Astrocyte (in vitro differentiated cells and primary cell): ENCODE measurements around the gene CISD1. TPM values are rescaled to one million over a fixed set of nuclear protein-coding genes. Genes with fewer than 3 reads are reported as not detected.
A peak's percentile ranks its signal among the peaks of the same experiment; 100 is the strongest.

Experiments
- DNase-seq: peaks from one replicate; pipeline ENCODE4 v3.0.0-alpha.2; 2010; ENCODE audit warnings: low read depth
- FAIRE-seq: peaks from 2 replicates; lab custom pipeline; 2011; peaks lifted over from hg19 to GRCh38; lab: Jason Lieb, UNC
- H2AFZ ChIP-seq: 2 replicates; pipeline ENCODE4 v1.6.0; 2012; ENCODE audit warnings: low read depth, low read length, inconsistent platforms
- H3K27ac ChIP-seq: 2 replicates; pipeline ENCODE4 v1.5.1; 2011; ENCODE audit warnings: low read depth, low read length, inconsistent platforms
- H3K27me3 ChIP-seq: 2 replicates; pipeline ENCODE4 v1.6.0; 2011; ENCODE audit warnings: low read length, inconsistent platforms; ENCODE audit not compliant: insufficient read depth
- H3K36me3 ChIP-seq: 2 replicates; pipeline ENCODE4 v1.5.1; 2011; ENCODE audit warnings: low read length, inconsistent platforms; ENCODE audit not compliant: insufficient read depth
- H3K4me1 ChIP-seq: 2 replicates; pipeline ENCODE4 v1.5.1; 2011; ENCODE audit warnings: low read length, inconsistent platforms; ENCODE audit not compliant: insufficient read depth
- H3K4me2 ChIP-seq: 2 replicates; pipeline ENCODE4 v1.6.0; 2012; ENCODE audit warnings: low read length, inconsistent platforms
- H3K4me3 ChIP-seq: 2 replicates; pipeline ENCODE4 v1.5.1; 2011; ENCODE audit warnings: low read depth, mild to moderate bottlenecking, low read length, inconsistent platforms; ENCODE audit not compliant: insufficient read depth
- H3K79me2 ChIP-seq: 2 replicates; pipeline ENCODE4 v1.6.0; 2012; ENCODE audit warnings: mild to moderate bottlenecking, low read length, inconsistent platforms; ENCODE audit not compliant: insufficient read depth
- H3K9ac ChIP-seq: 2 replicates; pipeline ENCODE4 v1.6.0; 2012; ENCODE audit warnings: mild to moderate bottlenecking, low read length, inconsistent platforms
- H3K9me3 ChIP-seq: 2 replicates; pipeline ENCODE4 v1.5.1; 2012; ENCODE audit warnings: low read depth, mild to moderate bottlenecking, low read length, inconsistent platforms; ENCODE audit not compliant: insufficient read depth
- H4K20me1 ChIP-seq: 2 replicates; pipeline ENCODE4 v1.6.0; 2012; ENCODE audit warnings: low read length, inconsistent platforms; ENCODE audit not compliant: insufficient read depth
- H3K27ac Mint-ChIP-seq: one replicate; pipeline ENCODE4 v1.8.0; 2021; ENCODE audit warnings: mild to moderate bottlenecking, mixed read lengths; ENCODE audit not compliant: unreplicated experiment
- H3K27me3 Mint-ChIP-seq: one replicate; pipeline ENCODE4 v1.8.0; 2021; ENCODE audit warnings: low read depth, mixed read lengths; ENCODE audit not compliant: unreplicated experiment
- H3K36me3 Mint-ChIP-seq: one replicate; pipeline ENCODE4 v1.8.0; 2021; ENCODE audit warnings: low read depth, mixed read lengths; ENCODE audit not compliant: unreplicated experiment
- H3K4me1 Mint-ChIP-seq: one replicate; pipeline ENCODE4 v1.8.0; 2021; ENCODE audit warnings: low read depth, mixed read lengths; ENCODE audit not compliant: unreplicated experiment
- H3K4me3 Mint-ChIP-seq: one replicate; pipeline ENCODE4 v1.8.0; 2021; ENCODE audit warnings: mild to moderate bottlenecking, moderate library complexity, mixed read lengths; ENCODE audit not compliant: unreplicated experiment
- H3K9me3 Mint-ChIP-seq: one replicate; pipeline ENCODE4 v1.8.0; 2021; ENCODE audit warnings: mild to moderate bottlenecking, mixed read lengths; ENCODE audit not compliant: unreplicated experiment
- EZH2 ChIP-seq: IDR thresholded peaks from 2 replicates; pipeline ENCODE4 v1.6.1; 2012; ENCODE audit warnings: mild to moderate bottlenecking, low read length, inconsistent platforms; ENCODE audit not compliant: insufficient read depth
- total RNA-seq: library from RNA; stranded (reverse); gene quantifications from 2 replicates; pipeline ENCODE4 v1.2.1, GENCODE V29; 2021
- TF ChIP-seq, protein P1 (sequence below): IDR thresholded peaks from 2 replicates; pipeline ENCODE4 v1.5.1; 2011; ENCODE audit warnings: low read depth, mild to moderate bottlenecking, inconsistent platforms, low read length, moderate library complexity; ENCODE audit not compliant: insufficient read depth

The CISD1 gene
- total RNA-seq, 1 donor from 2014 or later: 36.3 TPM

DNA sequence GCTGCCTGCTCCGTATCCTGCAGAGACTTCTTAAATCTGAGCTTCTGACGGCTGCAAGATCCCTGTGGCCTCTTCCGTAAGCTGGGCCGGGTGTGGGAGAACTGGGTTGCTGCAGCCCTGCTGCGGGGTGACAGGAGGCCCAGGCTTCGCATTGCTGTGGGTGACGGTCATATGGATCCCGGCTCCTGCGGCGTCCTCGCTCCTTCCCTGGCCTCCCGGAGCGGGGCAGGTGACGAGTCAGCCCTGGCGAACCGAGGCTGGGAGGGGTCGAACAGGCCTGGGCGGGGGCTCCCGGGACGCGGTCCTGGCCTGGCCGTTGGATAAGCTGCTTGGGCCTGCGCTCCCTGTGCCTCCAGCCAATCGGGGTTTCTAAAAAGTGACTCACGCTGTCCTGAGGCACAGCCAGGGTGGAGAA is 58.0 kb downstream of the CISD1 start:
- H3K27ac Mint-ChIP-seq: no peak overlapping the region
- DNase-seq (peak; percentile 39), FAIRE-seq (no peak)
- H3K4me1 Mint-ChIP-seq: peaks cover 5% of the 10 kb centered on the region
- H3K4me2 ChIP-seq: peak overlapping the region; percentile 75
- no peak overlapping the region for H3K4me3 Mint-ChIP-seq
- H3K9ac ChIP-seq: peak overlapping the region; percentile 6
- TF ChIP-seq, protein P1, sequence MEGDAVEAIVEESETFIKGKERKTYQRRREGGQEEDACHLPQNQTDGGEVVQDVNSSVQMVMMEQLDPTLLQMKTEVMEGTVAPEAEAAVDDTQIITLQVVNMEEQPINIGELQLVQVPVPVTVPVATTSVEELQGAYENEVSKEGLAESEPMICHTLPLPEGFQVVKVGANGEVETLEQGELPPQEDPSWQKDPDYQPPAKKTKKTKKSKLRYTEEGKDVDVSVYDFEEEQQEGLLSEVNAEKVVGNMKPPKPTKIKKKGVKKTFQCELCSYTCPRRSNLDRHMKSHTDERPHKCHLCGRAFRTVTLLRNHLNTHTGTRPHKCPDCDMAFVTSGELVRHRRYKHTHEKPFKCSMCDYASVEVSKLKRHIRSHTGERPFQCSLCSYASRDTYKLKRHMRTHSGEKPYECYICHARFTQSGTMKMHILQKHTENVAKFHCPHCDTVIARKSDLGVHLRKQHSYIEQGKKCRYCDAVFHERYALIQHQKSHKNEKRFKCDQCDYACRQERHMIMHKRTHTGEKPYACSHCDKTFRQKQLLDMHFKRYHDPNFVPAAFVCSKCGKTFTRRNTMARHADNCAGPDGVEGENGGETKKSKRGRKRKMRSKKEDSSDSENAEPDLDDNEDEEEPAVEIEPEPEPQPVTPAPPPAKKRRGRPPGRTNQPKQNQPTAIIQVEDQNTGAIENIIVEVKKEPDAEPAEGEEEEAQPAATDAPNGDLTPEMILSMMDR: no peak
- TF ChIP-seq EZH2: no peak
- H3K4me1 ChIP-seq: no peaks in the 10 kb centered on the region
- H3K27me3 ChIP-seq: no peaks in the 10 kb centered on the region
- no peaks in the 10 kb centered on the region for H3K36me3 Mint-ChIP-seq
- H3K9me3 Mint-ChIP-seq: peaks cover 5% of the 10 kb centered on the region
- H3K27ac ChIP-seq: no peak overlapping the region
- no peaks in the 10 kb centered on the region for H3K36me3 ChIP-seq
- H3K79me2 ChIP-seq: no peaks in the 10 kb centered on the region
- no peaks in the 10 kb centered on the region for H3K9me3 ChIP-seq
- H3K27me3 Mint-ChIP-seq: no peaks in the 10 kb centered on the region
- H3K4me3 ChIP-seq: no peak overlapping the region
- no peaks in the 10 kb centered on the region for H4K20me1 ChIP-seq
- peak overlapping the region; percentile 62 for H2AFZ ChIP-seq

DNA sequence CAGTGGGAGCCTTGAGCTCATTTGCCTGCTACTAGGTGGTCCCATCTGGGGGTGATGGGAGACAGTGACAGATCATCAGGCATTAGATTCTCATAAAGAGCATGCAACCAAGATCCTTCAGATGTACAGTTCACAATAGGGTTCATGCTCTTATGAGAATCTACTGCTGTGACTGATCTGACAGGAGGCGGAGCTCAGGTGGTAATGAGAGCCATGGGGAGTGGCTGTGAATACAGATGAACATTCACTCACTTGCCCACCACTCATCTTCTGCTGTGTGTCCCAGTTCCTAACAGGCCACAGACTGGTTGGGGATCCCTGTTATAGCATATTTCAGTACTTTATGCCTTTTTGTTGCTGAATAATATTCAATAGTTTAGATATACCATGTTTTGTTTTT is 59.3 kb downstream of the CISD1 start:
- Mint-ChIP-seq H3K36me3 (no peaks in the 10 kb centered on the region), H3K9me3 (peaks cover 5% of the 10 kb centered on the region)
- no peak overlapping the region for H3K4me2 ChIP-seq

DNA sequence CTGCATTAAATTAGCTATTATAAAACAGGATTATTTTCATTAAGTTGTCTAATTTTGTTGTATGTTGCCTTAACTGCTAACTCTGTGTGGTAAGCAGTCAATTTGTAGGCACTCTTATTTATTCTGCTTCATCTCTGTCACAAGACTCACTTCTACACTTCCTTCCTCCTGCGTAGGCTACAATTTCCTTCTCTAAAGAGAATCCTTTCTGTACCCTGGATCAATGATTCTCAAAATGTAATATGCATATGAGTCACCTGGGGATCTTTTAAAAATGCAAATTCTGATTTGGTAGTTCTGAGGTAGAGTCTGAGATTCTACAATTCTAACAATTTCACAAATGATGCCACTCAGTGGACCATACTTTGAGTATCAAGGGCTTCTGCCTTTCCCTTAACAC is 61.5 kb downstream of the CISD1 start:
- H3K27ac ChIP-seq: no peak overlapping the region
- H3K36me3 ChIP-seq: no peaks in the 10 kb centered on the region
- H3K4me2 ChIP-seq: no peak overlapping the region
- Mint-ChIP-seq H3K9me3 (peaks cover 5% of the 10 kb centered on the region), H3K36me3 (no peaks in the 10 kb centered on the region), H3K27me3 (no peaks in the 10 kb centered on the region), H3K4me1 (no peaks in the 10 kb centered on the region), H3K4me3 (no peak overlapping the region), H3K27ac (no peak overlapping the region)
- no peaks in the 10 kb centered on the region for H3K27me3 ChIP-seq
- DNase-seq (no peak), FAIRE-seq (no peak)
- no peak overlapping the region for H2AFZ ChIP-seq
- no peak overlapping the region for H3K4me3 ChIP-seq
- peaks cover 6% of the 10 kb centered on the region for H3K79me2 ChIP-seq
- H4K20me1 ChIP-seq: peaks cover 2% of the 10 kb centered on the region
- no peaks in the 10 kb centered on the region for H3K4me1 ChIP-seq
- no peaks in the 10 kb centered on the region for H3K9me3 ChIP-seq
- no peak overlapping the region for H3K9ac ChIP-seq
- TF ChIP-seq, protein P1: no peak
- TF ChIP-seq EZH2: no peak

More for the DNA sequence above, 59.3 kb downstream of the CISD1 start:
- Mint-ChIP-seq H3K27ac (no peak overlapping the region), H3K27me3 (no peaks in the 10 kb centered on the region), H3K4me3 (no peak overlapping the region), H3K4me1 (no peaks in the 10 kb centered on the region)
- Histone ChIP-seq H3K79me2 (no peaks in the 10 kb centered on the region), H3K4me1 (no peaks in the 10 kb centered on the region), H3K9me3 (no peaks in the 10 kb centered on the region), H3K27ac (no peak overlapping the region), H2AFZ (no peak overlapping the region), H4K20me1 (no peaks in the 10 kb centered on the region), H3K27me3 (no peaks in the 10 kb centered on the region), H3K4me3 (no peak overlapping the region), H3K9ac (no peak overlapping the region), H3K36me3 (no peaks in the 10 kb centered on the region)
- FAIRE-seq: no peak
- DNase-seq: no peak
- TF ChIP-seq, protein P1: no peak
- no peak for TF ChIP-seq EZH2
